Frontal cortex (tissue), 4 donors: Measurements from ENCODE around the gene PRAF2. TPM values are rescaled to one million over a fixed set of nuclear protein-coding genes. Genes with fewer than 3 reads are reported as not detected.

Experiments used
- DNase-seq, 2 donors: peaks; one replicate each; pipeline ENCODE4 v3.0.0; 2012; ENCODE audit warnings: low spot score in 2 of 2
- FAIRE-seq: peaks from 2 replicates; lab custom pipeline; 2012; peaks lifted over from hg19 to GRCh38; lab: Jason Lieb, UNC
- total RNA-seq: library from RNA; depleted of rRNA; stranded (reverse); fragments of >200 nt; gene quantifications from one replicate; pipeline ENCODE4 v1.2.3, GENCODE V29; 2014
- donor health status: control.
- donor health status: control.
- donor health status: control.

Gene PRAF2
- 6.1 TPM for total RNA-seq

DNA sequence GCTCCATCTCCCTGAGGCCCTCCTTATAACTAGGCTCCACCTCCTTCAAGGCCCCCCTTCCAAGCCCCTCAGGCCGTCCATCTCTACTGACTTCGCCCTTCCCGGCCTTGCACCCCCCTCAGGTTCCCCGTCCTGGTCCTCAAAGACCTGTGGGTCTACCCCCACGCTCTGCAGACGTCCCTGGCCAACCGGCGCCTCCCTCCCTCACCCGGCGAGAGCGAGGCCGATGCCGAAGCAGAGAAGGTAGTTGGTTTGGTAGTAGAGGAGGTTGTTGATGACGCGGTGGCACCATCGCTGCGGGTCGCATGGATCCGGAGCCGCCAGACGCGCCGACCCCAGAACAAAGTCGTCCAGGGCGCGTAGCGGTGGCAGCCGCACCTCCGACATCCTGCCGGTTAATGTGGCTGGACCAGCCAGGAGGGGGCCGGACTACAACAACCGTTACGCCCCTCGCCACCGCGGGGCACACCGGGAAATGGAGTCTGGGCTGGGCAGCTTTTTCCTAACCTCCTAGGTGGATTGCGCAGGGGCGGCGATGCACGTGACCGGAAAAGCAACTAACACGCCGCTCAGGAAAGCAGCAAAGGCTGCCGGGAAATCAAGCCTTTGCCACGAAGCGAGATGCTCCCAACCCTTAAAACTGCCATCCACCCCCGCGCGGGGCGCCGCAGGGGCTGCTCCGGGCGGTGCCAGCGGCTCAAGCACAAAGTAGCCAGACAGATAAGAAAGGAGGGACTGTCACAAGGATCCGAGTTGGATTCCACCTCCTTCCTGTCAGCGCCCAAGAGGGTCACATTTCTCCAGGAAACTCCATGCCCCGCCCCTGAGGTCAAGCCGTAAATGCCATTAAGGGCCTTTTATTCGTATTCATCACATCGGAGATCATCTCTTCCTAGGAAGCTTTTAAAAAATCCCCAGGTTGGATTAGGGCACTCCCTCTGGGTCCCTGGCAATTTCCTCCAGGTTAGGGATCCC, at the start of gene PRAF2:
Gene PRAF2, minus strand, starts transcription at position 402 of the 975 bp plus-strand sequence. Its CDS starts 15 bp downstream, at position 387.
- FAIRE-seq (no peak), DNase-seq (peak; percentile 91 to 94)

DNA sequence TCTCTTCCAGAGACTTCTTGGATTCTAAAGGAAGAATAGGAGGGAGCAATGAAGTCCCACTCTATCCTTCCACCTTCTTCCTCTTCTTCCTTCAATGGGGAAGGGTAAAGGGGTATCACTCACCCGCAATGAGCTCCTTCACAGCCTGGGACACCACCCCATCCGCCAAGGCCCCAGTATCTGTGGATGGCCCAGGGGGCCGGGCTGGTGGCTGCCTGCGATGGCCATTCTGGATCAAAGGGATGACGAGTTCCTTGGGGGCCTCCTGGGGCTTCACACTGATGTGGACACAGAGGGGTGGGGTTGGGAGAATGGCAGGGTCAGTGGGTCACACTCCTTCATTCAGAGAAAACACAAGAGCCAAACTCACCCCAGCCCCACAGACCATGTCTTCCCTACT, 48.7 kb upstream of the PRAF2 start:
- FAIRE-seq = no peak
- DNase-seq = no peak

GRCh38 chrX:49120091-49120490, 46.3 kb upstream of the PRAF2 start:
- FAIRE-seq = no peak

DNA sequence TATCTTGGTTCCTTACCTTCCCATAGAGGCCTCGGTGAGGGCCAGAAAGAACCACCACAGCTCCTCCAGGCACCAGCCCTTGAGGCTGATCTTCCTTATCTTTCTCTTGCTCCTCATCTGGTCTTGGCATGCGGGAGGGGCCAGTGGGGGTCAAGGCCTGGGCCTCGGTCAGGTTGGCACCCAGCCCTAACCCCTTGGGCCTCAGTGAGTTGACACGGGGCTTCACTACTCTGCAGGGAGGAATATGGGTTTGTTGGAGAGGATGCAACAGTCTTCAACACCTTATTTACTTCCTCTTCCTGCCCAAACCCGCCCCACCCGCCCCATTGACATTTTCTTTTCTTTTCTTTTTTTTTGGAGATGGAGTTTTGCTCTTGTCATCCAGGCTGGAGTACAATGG, 43.8 kb upstream of the PRAF2 start:
- no peak for FAIRE-seq
- no peak for DNase-seq

More at GRCh38 chrX:49120091-49120490, 46.3 kb upstream of the PRAF2 start:
- DNase-seq = no peak

- FAIRE-seq = no peak
- no peak for DNase-seq
These were observed 42.9 kb upstream of the PRAF2 start for GRCh38 chrX:49116716-49117115.

- DNase-seq (no peak), FAIRE-seq (no peak)
These were observed 42.3 kb upstream of the PRAF2 start for GRCh38 chrX:49116076-49116475.

GRCh38 chrX:49111791-49112190, 38.0 kb upstream of the PRAF2 start:
- DNase-seq (peak in 1 of 2 donors; percentile 33), FAIRE-seq (no peak)

- DNase-seq = no peak
- no peak for FAIRE-seq
These were observed 36.6 kb upstream of the PRAF2 start for GRCh38 chrX:49110417-49110816.

DNA sequence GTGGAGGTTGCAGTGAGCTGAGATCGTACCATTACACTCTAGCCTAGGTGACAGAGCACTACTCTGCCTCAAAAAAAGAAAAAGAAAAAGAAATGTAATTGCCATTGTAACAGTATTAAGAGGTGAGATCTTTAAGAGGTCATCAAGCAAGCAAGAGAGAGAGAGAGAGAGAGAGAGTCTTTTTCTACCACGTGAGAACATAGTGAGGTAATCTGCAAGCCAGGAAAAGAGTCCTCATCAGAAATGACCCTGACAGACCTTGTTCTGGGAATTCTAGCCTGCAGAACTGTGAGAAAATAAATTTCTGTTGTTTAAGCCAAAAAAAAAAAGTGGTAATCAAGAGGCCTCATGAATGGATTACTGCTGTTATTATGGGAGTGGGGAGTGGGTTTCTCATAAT, 34.8 kb upstream of the PRAF2 start:
- FAIRE-seq (no peak), DNase-seq (no peak)

GRCh38 chrX:49106930-49107329, 33.1 kb upstream of the PRAF2 start:
- DNase-seq (no peak), FAIRE-seq (no peak)

DNA sequence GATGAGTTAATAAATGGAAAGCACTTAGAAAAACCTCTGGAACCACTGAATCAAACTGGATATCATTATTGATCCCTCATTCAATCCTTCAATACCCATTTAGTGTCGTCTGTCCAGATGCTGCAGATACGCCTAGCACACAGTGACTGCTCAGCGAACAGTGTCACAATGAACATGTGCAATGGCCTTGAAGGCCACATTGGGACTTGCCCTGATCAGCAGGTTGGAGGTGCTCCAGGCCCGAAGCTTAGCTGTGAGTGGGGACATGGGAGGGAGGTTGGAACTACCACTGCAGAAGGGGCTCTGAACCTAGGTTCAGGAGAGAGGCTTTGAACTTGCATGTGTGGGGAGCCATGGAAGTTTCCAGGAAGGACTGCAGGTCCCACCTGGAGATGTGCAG, 32.5 kb upstream of the PRAF2 start:
- FAIRE-seq = no peak
- no peak for DNase-seq

GRCh38 chrX:49103637-49104036, 29.8 kb upstream of the PRAF2 start:
- FAIRE-seq = no peak
- DNase-seq = no peak

GRCh38 chrX:49102190-49102589, 28.4 kb upstream of the PRAF2 start:
- FAIRE-seq (no peak), DNase-seq (no peak)

- no peak for DNase-seq
- no peak for FAIRE-seq
These were observed 27.8 kb upstream of the PRAF2 start for GRCh38 chrX:49101629-49101984.

DNA sequence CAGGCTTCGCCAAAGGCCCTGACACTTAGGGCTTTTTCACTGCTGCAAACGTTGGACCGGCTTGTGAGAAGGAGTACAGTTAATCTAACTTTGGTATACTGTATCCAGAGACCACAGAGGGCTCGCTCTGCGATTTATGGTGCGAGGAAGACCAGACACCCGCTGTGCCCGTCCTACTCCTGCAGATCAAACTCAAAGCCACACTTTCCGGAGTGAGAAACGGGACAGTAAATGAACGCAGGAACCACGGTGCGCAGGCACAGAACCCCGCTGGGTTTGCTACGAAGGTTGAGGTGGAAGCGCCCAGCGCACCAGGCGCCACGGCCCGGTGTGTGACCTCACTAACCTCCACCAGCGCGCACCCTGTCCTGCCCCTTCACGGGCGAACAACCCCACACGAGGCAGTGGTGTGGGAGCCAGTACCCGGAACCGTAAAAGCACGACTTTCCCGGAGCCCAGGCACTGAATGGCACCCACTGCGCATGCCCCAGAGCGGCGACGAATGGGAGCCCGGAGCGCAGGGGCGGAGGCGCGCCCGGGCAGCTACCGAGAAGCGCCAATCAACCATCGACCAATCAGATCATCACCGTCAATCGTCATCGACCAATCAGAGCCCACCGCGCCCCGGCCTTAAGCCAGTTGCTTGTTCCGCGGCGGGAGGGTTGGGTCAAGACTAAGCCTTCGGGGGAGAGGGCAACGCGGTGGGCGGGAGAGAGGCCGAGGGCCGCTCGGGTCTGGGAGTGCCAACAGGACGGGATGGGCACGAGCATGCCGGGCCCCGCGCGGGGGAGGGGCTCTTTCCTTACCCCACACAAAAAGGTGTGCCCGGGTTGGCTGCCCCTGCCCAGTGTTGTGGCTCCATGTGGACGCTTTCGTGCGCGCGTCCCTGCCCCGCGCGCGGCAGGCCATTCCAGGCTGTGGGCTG, 27.2 kb upstream of the PRAF2 start:
- FAIRE-seq (no peak), DNase-seq (peak; percentile 92 to 96)

DNA sequence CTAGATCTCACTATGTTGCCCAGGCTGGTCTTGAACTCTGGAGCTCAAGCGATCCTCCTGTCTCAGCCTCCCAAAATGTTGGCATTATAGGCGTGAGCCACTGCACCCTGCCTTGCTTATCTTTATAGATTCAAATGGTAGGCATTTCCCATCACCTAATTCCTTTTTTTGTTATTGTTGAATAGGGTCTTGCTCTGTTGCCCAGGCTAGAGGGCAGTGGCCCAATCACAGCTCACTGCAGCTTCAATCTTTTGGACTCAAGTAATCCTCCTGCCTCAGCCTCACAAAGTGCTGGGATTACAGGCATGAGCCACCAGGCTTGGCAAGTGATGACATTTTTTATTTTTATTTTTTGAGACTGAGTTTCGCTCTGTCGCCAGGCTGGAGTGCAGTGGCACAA, 22.6 kb upstream of the PRAF2 start:
- DNase-seq (no peak), FAIRE-seq (no peak)

DNA sequence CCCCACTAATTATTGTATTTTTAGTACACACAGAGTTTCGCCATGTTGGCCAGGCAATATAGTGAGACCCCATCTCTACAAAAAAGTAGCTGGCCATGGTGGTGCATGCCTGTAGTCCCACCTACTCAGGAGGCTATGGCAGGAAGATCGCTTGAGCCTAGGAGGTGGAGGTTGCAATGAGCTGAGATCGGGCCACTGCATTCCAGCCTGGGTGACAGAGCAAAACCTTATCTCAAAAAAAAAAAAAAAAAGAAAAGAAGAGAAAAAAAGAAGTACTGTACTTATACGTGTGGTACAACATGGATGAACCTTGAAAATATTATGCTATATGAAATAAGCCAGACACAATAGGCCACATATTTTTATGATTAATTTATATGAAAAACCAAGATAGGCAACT, 15.8 kb upstream of the PRAF2 start:
- no peak for FAIRE-seq

GRCh38 chrX:49082271-49082871, 8.6 kb upstream of the PRAF2 start:
- no peak for DNase-seq
- no peak for FAIRE-seq

More for the DNA sequence above, 15.8 kb upstream of the PRAF2 start:
- DNase-seq = no peak

DNA sequence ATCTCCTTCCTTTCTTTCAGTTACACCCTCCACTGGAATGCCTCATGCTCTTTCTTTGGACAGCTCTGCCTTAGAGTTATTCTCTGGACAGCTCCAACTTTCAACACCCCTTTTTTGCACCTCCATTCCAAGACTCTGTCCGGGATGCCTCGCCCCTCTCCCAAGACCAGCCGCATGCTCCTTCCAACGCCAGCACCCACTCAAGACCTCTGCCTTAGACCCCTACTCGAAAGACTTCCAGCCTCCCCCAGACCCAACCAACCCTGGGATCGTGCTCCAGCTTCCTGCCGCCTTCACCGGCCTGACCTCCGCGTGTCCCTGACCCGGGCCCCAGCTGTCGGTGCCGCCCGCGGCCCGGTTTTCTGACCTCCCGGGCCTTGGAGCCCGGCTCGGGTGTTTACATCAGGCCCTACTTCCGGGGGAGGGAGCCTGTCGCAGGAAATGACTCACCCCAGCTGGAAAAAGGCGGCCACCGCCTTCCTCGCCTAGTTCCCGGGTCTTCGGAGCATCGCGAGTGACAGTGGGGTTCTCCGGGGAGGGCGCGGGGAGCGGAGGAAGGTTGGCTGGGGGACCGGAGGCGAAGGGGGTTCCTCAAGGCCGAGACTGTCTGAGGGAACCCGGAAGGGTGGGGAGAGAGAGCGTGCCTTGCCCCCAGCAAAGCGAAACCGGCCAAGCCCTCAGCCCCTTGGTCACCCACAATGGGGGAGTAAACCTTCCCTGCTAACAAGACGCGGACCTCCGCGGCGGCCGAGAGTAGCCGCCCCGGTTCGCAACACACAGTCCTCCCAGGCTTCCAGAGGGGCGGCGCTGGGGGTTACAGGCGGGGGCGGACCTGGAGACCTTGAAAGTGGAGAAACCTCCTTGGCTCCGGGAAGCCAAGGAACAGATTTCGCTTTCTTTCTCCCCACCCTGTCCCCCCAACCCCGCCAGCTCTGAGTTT, 6.0 kb upstream of the PRAF2 start, which contains the start of gene WDR45:
Gene WDR45, minus strand, starts transcription at position 399 of the 940 bp plus-strand sequence. CDS start 1,792 bp downstream, outside the sequence.
- DNase-seq (peak; percentile 69 to 81), FAIRE-seq (no peak)
